Measurements from ENCODE around the gene MEAK7. TPM values are rescaled to one million over a fixed set of nuclear protein-coding genes. Genes with fewer than 3 reads are reported as not detected.

The MEAK7 gene
- total RNA-seq, 3 donors from 2014 or later: 18.4 to 23.9 (median 22.2) TPM

DNA sequence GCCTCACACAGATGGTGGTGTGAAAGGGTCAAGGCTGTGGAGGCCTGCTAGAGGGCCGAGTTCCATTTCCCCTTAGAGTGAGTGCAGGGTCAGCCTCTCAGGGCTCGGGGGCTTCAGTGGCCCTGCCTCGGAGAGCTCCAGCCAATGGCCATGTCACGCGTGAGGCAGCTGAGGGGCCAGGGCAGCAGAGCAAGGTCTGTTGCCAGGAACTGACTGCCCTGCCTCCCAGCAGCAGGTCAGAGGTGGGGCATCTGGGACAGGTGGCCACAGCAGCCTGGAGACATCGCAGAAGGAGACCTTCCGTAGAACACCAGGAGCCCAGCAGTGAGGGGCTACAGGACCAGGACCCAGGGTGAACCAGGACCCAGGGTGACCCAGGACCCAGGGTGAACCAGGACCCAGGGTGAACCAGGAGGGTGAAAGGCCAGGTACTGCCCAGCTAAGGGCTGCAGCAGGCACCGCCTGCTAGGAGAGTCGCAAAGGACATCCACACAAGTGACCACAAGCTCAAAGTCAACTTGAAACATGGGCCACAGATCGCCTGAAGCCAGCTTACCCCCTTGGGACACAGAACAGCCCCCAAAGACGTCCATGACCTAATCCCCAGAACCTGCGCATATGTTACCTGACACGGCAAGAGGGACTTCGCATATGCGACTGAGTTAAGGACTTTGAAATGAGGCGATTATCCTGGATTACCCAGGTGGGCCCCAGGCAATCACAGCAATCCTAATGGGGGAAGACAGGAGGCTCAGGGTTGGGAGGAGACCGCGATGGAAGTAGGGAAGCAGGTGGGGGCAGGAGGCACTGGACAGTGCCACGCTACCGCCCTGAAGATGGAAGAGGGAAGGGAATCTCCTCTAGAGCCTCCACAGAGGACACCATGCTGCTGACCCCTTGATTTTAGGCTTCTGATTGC, 4.8 kb upstream of the MEAK7 start:
- peaks cover 19% of the 10 kb centered on the region for H3K4me1 ChIP-seq (ENCODE audit: low read depth)
- DNase-seq (peak in 1 of 3 donors; percentile 45), ATAC-seq (no peak)
- H3K9me3 ChIP-seq: no peaks in the 10 kb centered on the region
- intact Hi-C loops (cut with DNase I, micrococcal nuclease): no loop called here
- H3K4me3 ChIP-seq: no peak overlapping the region
- no peaks in the 10 kb centered on the region for H3K36me3 ChIP-seq (ENCODE audit: low read depth)
- TF ChIP-seq, protein P1, sequence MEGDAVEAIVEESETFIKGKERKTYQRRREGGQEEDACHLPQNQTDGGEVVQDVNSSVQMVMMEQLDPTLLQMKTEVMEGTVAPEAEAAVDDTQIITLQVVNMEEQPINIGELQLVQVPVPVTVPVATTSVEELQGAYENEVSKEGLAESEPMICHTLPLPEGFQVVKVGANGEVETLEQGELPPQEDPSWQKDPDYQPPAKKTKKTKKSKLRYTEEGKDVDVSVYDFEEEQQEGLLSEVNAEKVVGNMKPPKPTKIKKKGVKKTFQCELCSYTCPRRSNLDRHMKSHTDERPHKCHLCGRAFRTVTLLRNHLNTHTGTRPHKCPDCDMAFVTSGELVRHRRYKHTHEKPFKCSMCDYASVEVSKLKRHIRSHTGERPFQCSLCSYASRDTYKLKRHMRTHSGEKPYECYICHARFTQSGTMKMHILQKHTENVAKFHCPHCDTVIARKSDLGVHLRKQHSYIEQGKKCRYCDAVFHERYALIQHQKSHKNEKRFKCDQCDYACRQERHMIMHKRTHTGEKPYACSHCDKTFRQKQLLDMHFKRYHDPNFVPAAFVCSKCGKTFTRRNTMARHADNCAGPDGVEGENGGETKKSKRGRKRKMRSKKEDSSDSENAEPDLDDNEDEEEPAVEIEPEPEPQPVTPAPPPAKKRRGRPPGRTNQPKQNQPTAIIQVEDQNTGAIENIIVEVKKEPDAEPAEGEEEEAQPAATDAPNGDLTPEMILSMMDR (IDR thresholded peaks at IDR 0.05): no peak

GRCh38 chr16:84508502-84508901, 4.0 kb upstream of the MEAK7 start:
- ATAC-seq: no peak
- intact Hi-C loops (cut with DNase I, micrococcal nuclease): no loop called here
- Histone ChIP-seq H3K4me1 (ENCODE audit: low read depth) (peaks cover 22% of the 10 kb centered on the region), H3K9me3 (no peaks in the 10 kb centered on the region), H3K36me3 (ENCODE audit: low read depth) (no peaks in the 10 kb centered on the region), H3K4me3 (no peak overlapping the region)
- DNase-seq: no peak
- TF ChIP-seq, protein P1 (IDR thresholded peaks at IDR 0.05): no peak

- peak in 1 of 3 donors; percentile 64 for DNase-seq
- TF ChIP-seq, protein P1 (IDR thresholded peaks at IDR 0.05): no peak
- no peak overlapping the region for H3K4me3 ChIP-seq
- H3K9me3 ChIP-seq: no peaks in the 10 kb centered on the region
- intact Hi-C loops (cut with DNase I, micrococcal nuclease): no loop called here
- H3K36me3 ChIP-seq (ENCODE audit: low read depth): no peaks in the 10 kb centered on the region
- no peak for ATAC-seq
- H3K4me1 ChIP-seq (ENCODE audit: low read depth): peaks cover 22% of the 10 kb centered on the region
These were observed 2.8 kb upstream of the MEAK7 start for GRCh38 chr16:84507011-84507982.

DNA sequence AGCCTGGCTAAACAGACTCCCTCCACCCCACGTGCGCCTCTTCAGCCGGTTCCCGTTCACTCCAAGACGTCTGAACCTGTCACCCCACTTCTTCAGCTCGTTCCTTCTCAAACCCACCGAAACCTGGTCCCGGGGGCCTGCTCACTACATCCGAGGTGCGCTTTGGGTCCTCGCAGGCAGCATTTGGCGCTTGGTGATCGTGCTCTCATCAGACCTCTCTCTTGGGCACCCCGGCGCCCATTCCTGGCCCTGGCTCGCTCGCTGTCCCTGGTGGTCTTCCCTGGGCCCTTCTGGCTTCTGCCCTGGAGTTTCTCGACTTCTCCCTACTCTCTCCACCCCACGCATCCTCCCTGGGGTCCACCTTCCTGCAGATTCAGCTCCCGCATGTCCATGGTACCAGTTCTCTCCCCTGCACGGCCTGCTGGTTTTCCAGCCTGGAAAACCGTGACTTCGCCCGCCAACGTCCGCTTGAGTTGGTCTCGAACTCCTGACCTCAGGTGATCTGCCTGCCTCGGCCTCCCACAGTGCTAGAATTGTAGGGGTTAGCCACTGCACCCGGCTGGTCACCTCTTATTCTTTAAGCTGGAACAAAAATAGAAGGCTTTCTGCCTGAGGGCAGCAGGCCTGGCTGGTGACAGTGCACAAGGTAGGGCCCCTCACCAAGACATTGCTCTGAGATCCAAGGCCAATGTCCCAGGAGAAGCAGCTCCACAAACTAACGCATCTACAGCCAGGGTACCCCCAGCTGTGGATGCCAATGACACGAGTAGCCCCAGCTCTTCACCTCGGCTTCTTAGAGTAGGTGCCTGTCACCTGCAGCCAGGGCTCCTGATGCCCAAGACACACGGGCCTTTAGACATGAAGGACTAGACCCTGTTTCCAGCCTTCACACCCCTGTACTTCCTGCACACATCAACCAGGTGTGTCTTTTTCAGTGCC, 1.1 kb upstream of the MEAK7 start:
- no peaks in the 10 kb centered on the region for H3K9me3 ChIP-seq
- H3K4me1 ChIP-seq (ENCODE audit: low read depth): peaks cover 16% of the 10 kb centered on the region
- H3K4me3 ChIP-seq: no peak overlapping the region
- TF ChIP-seq, protein P1 (IDR thresholded peaks at IDR 0.05): no peak
- intact Hi-C loops (cut with DNase I, micrococcal nuclease): no loop called here
- DNase-seq (peak in 2 of 3 donors; percentile 32 to 64), ATAC-seq (no peak)
- no peaks in the 10 kb centered on the region for H3K36me3 ChIP-seq (ENCODE audit: low read depth)

All from mucosa of descending colon (tissue), 3 donors.